ACC112 (cell line): ENCODE results near the gene FAM117B.

Experiments used
- H2AFZ ChIP-seq: fragments of 200-600 bp; sonication (generic); one replicate; pipeline ENCODE4 v1.6.0; 2017; ENCODE audit warnings: antibody characterized with exemption, low read length; ENCODE audit not compliant: unreplicated experiment
- H3K27ac ChIP-seq: fragments of 200-600 bp; sonication (generic); 2 replicates; pipeline ENCODE4 v1.5.1; 2014; ENCODE audit warnings: low read depth, mild to moderate bottlenecking, antibody characterized with exemption, low read length, moderate library complexity
- H3K27me3 ChIP-seq: fragments of 200-600 bp; sonication (generic); 2 replicates; pipeline ENCODE4 v1.6.1; 2014; ENCODE audit warnings: mild to moderate bottlenecking, antibody characterized with exemption, low read length, moderate library complexity, mixed read lengths; ENCODE audit not compliant: insufficient read depth
- H3K36me3 ChIP-seq: fragments of 200-600 bp; sonication (generic); 2 replicates; pipeline ENCODE4 v1.6.1; 2016; ENCODE audit warnings: mild to moderate bottlenecking, antibody characterized with exemption, low read length, moderate library complexity, mixed read lengths; ENCODE audit not compliant: insufficient read depth
- H3K4me1 ChIP-seq: fragments of 200-600 bp; sonication (generic); one replicate; pipeline ENCODE4 v1.6.1; 2016; ENCODE audit warnings: low read length, mixed read lengths; ENCODE audit not compliant: insufficient read depth, unreplicated experiment, control insufficient read depth
- H3K4me3 ChIP-seq: fragments of 200-600 bp; sonication (generic); 2 replicates; pipeline ENCODE4 v1.5.1; 2014; ENCODE audit warnings: mild to moderate bottlenecking, low read depth, low read length
- H3K79me2 ChIP-seq: fragments of 200-600 bp; sonication (generic); one replicate; pipeline ENCODE4 v1.6.0; 2016; ENCODE audit warnings: low read length; ENCODE audit not compliant: control insufficient read depth, unreplicated experiment, insufficient read depth

The FAM117B gene

GRCh38 chr2:202815548-202816360, 181.0 kb downstream of the FAM117B start:
- H2AFZ ChIP-seq: no peak overlapping the region
- no peak overlapping the region for H3K4me3 ChIP-seq
- H3K4me1 ChIP-seq: peaks cover 15% of the 10 kb centered on the region

GRCh38 chr2:202817771-202818170, 183.0 kb downstream of the FAM117B start:
- H3K4me1 ChIP-seq: peaks cover 22% of the 10 kb centered on the region
- no peak overlapping the region for H3K27ac ChIP-seq
- no peaks in the 10 kb centered on the region for H3K79me2 ChIP-seq
- no peak overlapping the region for H3K4me3 ChIP-seq
- no peaks in the 10 kb centered on the region for H3K27me3 ChIP-seq
- no peak overlapping the region for H2AFZ ChIP-seq
- peaks cover 8% of the 10 kb centered on the region; the same call in 1 of the 2 replicates for H3K36me3 ChIP-seq

More at GRCh38 chr2:202815548-202816360, 181.0 kb downstream of the FAM117B start:
- Histone ChIP-seq H3K36me3 (peaks cover 8% of the 10 kb centered on the region; the same call in 1 of the 2 replicates), H3K27ac (no peak overlapping the region), H3K79me2 (no peaks in the 10 kb centered on the region), H3K27me3 (no peaks in the 10 kb centered on the region)

- Histone ChIP-seq H3K4me1 (peaks cover 22% of the 10 kb centered on the region), H3K4me3 (no peak overlapping the region), H3K27ac (no peak overlapping the region), H3K27me3 (no peaks in the 10 kb centered on the region), H3K79me2 (no peaks in the 10 kb centered on the region), H3K36me3 (peaks cover 8% of the 10 kb centered on the region; the same call in 1 of the 2 replicates), H2AFZ (no peak overlapping the region)
Observed at GRCh38 chr2:202818321-202818720, 183.6 kb downstream of the FAM117B start.
